ENCODE data around the gene CHRNG. TPM values are rescaled to one million over a fixed set of nuclear protein-coding genes. Genes with fewer than 3 reads are reported as not detected.

CHRNG gene
- total RNA-seq, 1 experiment from 2014 or later: not detected

DNA sequence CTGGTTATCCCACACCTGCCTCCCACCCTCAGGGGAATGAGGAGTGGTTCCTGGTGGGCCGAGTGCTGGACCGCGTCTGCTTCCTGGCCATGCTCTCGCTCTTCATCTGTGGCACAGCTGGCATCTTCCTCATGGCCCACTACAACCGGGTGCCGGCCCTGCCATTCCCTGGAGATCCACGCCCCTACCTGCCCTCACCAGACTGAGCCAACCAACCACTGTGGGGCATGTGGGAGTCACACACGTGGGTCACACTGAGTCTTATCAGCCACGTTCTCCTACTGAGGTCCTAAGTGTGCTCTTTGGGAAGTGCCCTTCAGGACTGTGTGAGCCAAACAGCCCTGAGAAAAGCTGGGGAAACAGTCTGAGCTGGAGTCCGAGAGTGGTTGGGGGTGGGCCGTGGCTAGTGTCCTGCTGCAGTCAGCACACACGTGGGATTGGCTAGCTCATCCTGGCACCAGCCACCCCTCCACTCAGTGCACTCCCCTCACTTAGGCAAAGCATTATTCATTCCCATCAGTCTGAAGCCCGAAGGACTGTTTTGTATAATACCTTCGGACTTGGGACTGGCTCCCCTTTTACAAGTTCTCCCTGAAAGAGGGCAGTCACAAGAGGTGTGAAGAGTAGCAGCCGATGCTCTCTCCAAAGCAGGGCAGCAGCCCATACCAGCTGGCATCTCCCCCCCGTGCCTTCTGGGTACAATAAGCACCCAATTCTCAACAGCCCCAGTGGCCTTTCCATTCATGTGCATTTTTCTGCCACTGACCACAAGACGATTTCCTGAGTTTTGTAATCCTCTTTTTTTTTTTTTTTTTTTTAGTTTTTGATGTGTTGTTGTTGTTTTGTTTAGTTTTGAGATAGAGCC is 6.3 kb downstream of the CHRNG start:
- Mint-ChIP-seq H3K9me3 (ENCODE audit: unreplicated experiment) (no peaks in the 10 kb centered on the region), H3K36me3 (ENCODE audit: insufficient read depth, unreplicated experiment) (peaks cover 23% of the 10 kb centered on the region), H3K4me1 (ENCODE audit: low read depth, unreplicated experiment) (no peaks in the 10 kb centered on the region), H3K27ac (ENCODE audit: unreplicated experiment) (no peak overlapping the region), H3K4me3 (ENCODE audit: unreplicated experiment) (no peak overlapping the region), H3K27me3 (ENCODE audit: insufficient read depth, unreplicated experiment) (no peaks in the 10 kb centered on the region)
- CTCF ChIA-PET: no interaction called here
- BruUV-seq (replicated peaks): no TSS peak
- Histone ChIP-seq H3K9me3 (no peaks in the 10 kb centered on the region), H3K36me3 (ENCODE audit: control insufficient read depth, insufficient read depth, low read length) (no peaks in the 10 kb centered on the region), H3K27me3 (replicated peaks; ENCODE audit: control insufficient read depth, insufficient read depth, low read length) (no peaks in the 10 kb centered on the region), H3K4me1 (no peaks in the 10 kb centered on the region), H3K4me3 (ENCODE audit: low read depth, low read length) (no peak overlapping the region)
- intact Hi-C loops (cut with micrococcal nuclease; ENCODE audit: unreplicated experiment): no loop called here
- DNase-seq: no peak
- POLR2A ChIA-PET: no interaction called here
- TF ChIP-seq, protein P1, sequence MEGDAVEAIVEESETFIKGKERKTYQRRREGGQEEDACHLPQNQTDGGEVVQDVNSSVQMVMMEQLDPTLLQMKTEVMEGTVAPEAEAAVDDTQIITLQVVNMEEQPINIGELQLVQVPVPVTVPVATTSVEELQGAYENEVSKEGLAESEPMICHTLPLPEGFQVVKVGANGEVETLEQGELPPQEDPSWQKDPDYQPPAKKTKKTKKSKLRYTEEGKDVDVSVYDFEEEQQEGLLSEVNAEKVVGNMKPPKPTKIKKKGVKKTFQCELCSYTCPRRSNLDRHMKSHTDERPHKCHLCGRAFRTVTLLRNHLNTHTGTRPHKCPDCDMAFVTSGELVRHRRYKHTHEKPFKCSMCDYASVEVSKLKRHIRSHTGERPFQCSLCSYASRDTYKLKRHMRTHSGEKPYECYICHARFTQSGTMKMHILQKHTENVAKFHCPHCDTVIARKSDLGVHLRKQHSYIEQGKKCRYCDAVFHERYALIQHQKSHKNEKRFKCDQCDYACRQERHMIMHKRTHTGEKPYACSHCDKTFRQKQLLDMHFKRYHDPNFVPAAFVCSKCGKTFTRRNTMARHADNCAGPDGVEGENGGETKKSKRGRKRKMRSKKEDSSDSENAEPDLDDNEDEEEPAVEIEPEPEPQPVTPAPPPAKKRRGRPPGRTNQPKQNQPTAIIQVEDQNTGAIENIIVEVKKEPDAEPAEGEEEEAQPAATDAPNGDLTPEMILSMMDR (IDR thresholded peaks at IDR 0.05; ENCODE audit: insufficient read depth in 1 of 2, low read depth in 1 of 2, low read length in 1 of 2, severe bottlenecking in 1 of 2, unreplicated experiment in 1 of 2): no peak

DNA sequence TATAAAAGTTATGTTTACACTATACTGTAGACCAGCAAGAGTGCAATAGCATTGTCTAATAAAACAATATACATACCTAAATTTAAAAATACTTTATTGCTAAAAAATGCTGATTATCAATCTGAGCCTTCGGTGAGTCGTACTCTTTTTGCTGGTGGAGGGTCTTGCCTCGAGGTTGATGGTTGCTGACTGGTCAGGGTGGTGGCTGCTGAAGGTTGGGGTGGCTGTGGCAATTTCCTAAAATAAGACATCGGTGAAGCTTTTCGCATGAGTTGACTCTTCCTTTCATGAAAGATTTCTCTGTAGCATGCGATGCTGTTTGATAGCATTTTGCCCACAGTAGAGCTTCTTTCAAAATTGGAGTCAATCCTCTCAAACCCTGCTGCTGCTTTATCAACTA is 8.5 kb downstream of the CHRNG start:
- TF ChIP-seq, protein P1 (IDR thresholded peaks at IDR 0.05; ENCODE audit: insufficient read depth in 1 of 2, low read depth in 1 of 2, low read length in 1 of 2, severe bottlenecking in 1 of 2, unreplicated experiment in 1 of 2): no peak
- no peak overlapping the region for H3K4me3 Mint-ChIP-seq (ENCODE audit: unreplicated experiment)
- peaks cover 28% of the 10 kb centered on the region for H3K36me3 Mint-ChIP-seq (ENCODE audit: insufficient read depth, unreplicated experiment)
- intact Hi-C loops (cut with micrococcal nuclease; ENCODE audit: unreplicated experiment): no loop called here
- DNase-seq: no peak
- no peaks in the 10 kb centered on the region for H3K4me1 Mint-ChIP-seq (ENCODE audit: low read depth, unreplicated experiment)
- H3K9me3 Mint-ChIP-seq (ENCODE audit: unreplicated experiment): no peaks in the 10 kb centered on the region
- no peak overlapping the region for H3K27ac Mint-ChIP-seq (ENCODE audit: unreplicated experiment)
- Histone ChIP-seq H3K4me3 (ENCODE audit: low read depth, low read length) (no peak overlapping the region), H3K36me3 (ENCODE audit: control insufficient read depth, insufficient read depth, low read length) (no peaks in the 10 kb centered on the region), H3K27me3 (replicated peaks; ENCODE audit: control insufficient read depth, insufficient read depth, low read length) (no peaks in the 10 kb centered on the region), H3K9me3 (no peaks in the 10 kb centered on the region), H3K4me1 (no peaks in the 10 kb centered on the region)
- BruUV-seq (replicated peaks): no TSS peak
- ChIA-PET POLR2A (no interaction called here), CTCF (no interaction called here)
- no peaks in the 10 kb centered on the region for H3K27me3 Mint-ChIP-seq (ENCODE audit: insufficient read depth, unreplicated experiment)

DNA sequence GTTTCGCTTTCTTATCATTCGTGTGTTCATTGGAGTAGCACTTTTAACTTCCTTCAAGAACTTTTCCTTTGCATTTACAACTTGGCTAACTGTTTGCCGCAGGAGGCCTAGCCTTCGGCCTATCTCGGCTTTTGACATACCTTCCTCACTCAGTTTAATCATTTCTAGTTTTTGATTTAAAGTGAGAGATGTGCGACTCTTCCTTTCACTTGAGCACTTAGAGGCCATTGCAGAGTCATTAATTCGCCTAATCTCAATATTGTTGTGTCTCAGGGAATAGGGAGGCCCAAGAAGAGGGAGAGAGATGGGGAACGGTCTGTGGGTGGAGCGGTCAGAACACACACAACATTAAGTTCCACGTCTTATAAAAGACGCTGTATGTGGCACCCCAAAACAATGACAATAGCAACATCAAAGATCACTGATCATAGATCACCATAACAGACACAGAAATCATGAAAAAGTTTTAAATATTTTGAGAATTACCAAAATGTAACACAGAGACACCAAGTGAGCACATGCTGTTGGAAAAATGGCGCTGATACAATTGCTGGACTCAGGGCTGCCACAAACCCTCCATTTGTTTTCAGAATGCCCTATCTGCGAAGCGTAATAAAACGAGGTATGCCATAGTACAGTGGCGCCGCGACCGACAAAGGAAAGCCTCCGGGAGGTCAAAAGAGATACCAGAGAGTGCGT is 10.3 kb downstream of the CHRNG start:
- Mint-ChIP-seq H3K4me1 (ENCODE audit: low read depth, unreplicated experiment) (no peaks in the 10 kb centered on the region), H3K27ac (ENCODE audit: unreplicated experiment) (peak overlapping the region; percentile 95), H3K36me3 (ENCODE audit: insufficient read depth, unreplicated experiment) (peaks cover 31% of the 10 kb centered on the region), H3K9me3 (ENCODE audit: unreplicated experiment) (no peaks in the 10 kb centered on the region), H3K27me3 (ENCODE audit: insufficient read depth, unreplicated experiment) (no peaks in the 10 kb centered on the region), H3K4me3 (ENCODE audit: unreplicated experiment) (peak overlapping the region; percentile 88)
- Histone ChIP-seq H3K27me3 (replicated peaks; ENCODE audit: control insufficient read depth, insufficient read depth, low read length) (no peaks in the 10 kb centered on the region), H3K9me3 (no peaks in the 10 kb centered on the region), H3K36me3 (ENCODE audit: control insufficient read depth, insufficient read depth, low read length) (no peaks in the 10 kb centered on the region), H3K4me3 (ENCODE audit: low read depth, low read length) (peak overlapping the region; percentile 50), H3K4me1 (no peaks in the 10 kb centered on the region)
- no peak for DNase-seq
- POLR2A ChIA-PET: interaction anchor here (0.6 kb wide), 2 partner anchors 36 to 882 kb away, joined by 3 to 4 read pairs; no protein-coding TSS in a partner anchor
- CTCF ChIA-PET: no interaction called here
- TF ChIP-seq, protein P1 (IDR thresholded peaks at IDR 0.05; ENCODE audit: insufficient read depth in 1 of 2, low read depth in 1 of 2, low read length in 1 of 2, severe bottlenecking in 1 of 2, unreplicated experiment in 1 of 2): no peak
- intact Hi-C loops (cut with micrococcal nuclease; ENCODE audit: unreplicated experiment): no loop called here
- BruUV-seq (replicated peaks): TSS peak; percentile 63
